Measurements from ENCODE around the gene WDR19. TPM values are rescaled to one million over a fixed set of nuclear protein-coding genes. Genes with fewer than 3 reads are reported as not detected.

WDR19 gene
- total RNA-seq, 2 donors from 2014 or later = 9.1 to 10.6 TPM

GRCh38 chr4:39181520-39181904, 817 bp upstream of the WDR19 start:
- no peaks in the 10 kb centered on the region for H3K4me1 Mint-ChIP-seq (ENCODE audit: low read depth in 2 of 2)
- no peak for ATAC-seq
- DNase-seq (ENCODE audit: low spot score) = no peak
- no peak overlapping the region for H3K27ac Mint-ChIP-seq
- no peaks in the 10 kb centered on the region for H3K36me3 Mint-ChIP-seq
- no peak overlapping the region for H3K4me3 Mint-ChIP-seq
- H3K27me3 Mint-ChIP-seq = peaks cover 4 to 10% of the 10 kb centered on the region in 2 donors
- no peaks in the 10 kb centered on the region for H3K9me3 Mint-ChIP-seq

- ATAC-seq (no peak), DNase-seq (ENCODE audit: low spot score) (no peak)
- Mint-ChIP-seq H3K9me3 (no peaks in the 10 kb centered on the region), H3K4me3 (no peak overlapping the region), H3K4me1 (ENCODE audit: low read depth in 2 of 2) (no peaks in the 10 kb centered on the region), H3K27me3 (no peaks in the 10 kb centered on the region), H3K36me3 (peaks cover 2% of the 10 kb centered on the region), H3K27ac (no peak overlapping the region)
Observed at GRCh38 chr4:39201963-39202362, 19.6 kb downstream of the WDR19 start.

DNA sequence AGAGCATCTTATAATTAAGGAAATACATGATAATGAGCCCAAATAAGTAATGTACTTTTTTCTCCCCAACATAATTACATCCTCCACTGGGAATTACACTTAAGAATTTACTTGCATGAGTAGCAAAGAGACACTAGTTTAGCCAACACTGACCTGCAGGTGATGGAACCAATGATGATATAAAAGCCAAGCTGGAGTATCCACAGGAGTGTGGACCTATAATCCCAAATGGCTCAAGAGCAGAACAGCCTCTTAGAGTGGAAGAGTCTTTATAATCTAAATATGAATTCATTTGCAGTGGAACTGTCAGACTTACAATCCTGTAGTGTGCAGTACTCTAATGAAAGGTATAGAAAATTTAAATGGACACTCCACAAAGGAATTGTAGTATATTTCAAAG, 22.2 kb downstream of the WDR19 start:
- Mint-ChIP-seq H3K4me1 (ENCODE audit: low read depth in 2 of 2) (no peaks in the 10 kb centered on the region), H3K27ac (no peak overlapping the region)

DNA sequence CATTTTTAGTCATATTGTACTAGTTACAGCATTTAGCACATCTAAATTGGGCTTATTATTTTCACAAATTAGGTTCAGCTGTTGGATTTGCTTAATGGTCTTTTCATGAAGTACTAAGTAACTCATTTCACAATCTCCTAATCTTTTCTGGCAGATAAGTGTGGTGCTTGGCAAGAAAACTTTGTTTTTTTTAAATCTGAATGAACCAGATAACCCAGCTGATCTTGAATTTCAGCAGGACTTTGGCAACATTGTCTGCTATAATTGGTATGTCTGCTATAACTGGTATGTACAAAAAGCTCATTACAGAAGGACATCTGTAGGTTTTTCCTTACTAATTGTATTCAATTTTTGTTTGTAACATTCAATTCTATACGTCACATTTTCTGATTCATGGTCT, 22.7 kb downstream of the WDR19 start:
- no peak for ATAC-seq
- DNase-seq (ENCODE audit: low spot score) = no peak
- Mint-ChIP-seq H3K4me3 (no peak overlapping the region), H3K36me3 (peaks cover 9% of the 10 kb centered on the region), H3K9me3 (no peaks in the 10 kb centered on the region), H3K27ac (no peak overlapping the region), H3K27me3 (no peaks in the 10 kb centered on the region), H3K4me1 (ENCODE audit: low read depth in 2 of 2) (no peaks in the 10 kb centered on the region)

More for the DNA sequence above, 22.2 kb downstream of the WDR19 start:
- H3K4me3 Mint-ChIP-seq = no peak overlapping the region
- H3K27me3 Mint-ChIP-seq = no peaks in the 10 kb centered on the region
- H3K36me3 Mint-ChIP-seq = peaks cover 9% of the 10 kb centered on the region
- ATAC-seq = no peak
- H3K9me3 Mint-ChIP-seq = no peaks in the 10 kb centered on the region
- DNase-seq (ENCODE audit: low spot score) = no peak

DNA sequence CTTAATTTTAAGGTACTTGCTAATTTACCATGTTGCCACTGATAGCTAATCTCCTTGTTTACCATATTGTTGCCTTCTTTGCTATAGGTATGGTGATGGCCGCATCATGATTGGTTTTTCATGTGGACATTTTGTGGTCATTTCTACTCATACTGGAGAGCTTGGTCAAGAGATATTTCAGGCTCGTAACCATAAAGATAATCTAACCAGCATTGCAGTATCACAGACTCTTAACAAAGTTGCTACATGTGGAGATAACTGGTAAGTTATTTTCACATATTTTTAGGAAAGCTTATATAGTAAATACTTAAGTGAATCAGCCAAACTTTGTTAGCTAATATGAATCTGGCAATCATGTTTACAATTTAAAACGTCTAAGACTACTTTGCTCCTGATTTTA, 23.1 kb downstream of the WDR19 start:
- H3K9me3 Mint-ChIP-seq = no peaks in the 10 kb centered on the region
- DNase-seq (ENCODE audit: low spot score) = no peak
- no peaks in the 10 kb centered on the region for H3K4me1 Mint-ChIP-seq (ENCODE audit: low read depth in 2 of 2)
- H3K27me3 Mint-ChIP-seq = no peaks in the 10 kb centered on the region
- peaks cover 9% of the 10 kb centered on the region for H3K36me3 Mint-ChIP-seq
- no peak overlapping the region for H3K4me3 Mint-ChIP-seq
- no peak overlapping the region for H3K27ac Mint-ChIP-seq
- no peak for ATAC-seq

- DNase-seq (ENCODE audit: low spot score) (no peak), ATAC-seq (no peak)
- Mint-ChIP-seq H3K27ac (no peak overlapping the region), H3K36me3 (no peaks in the 10 kb centered on the region), H3K4me3 (no peak overlapping the region), H3K4me1 (ENCODE audit: low read depth in 2 of 2) (no peaks in the 10 kb centered on the region), H3K27me3 (no peaks in the 10 kb centered on the region), H3K9me3 (no peaks in the 10 kb centered on the region)
Observed at GRCh38 chr4:39227906-39228305, 45.6 kb downstream of the WDR19 start.

DNA sequence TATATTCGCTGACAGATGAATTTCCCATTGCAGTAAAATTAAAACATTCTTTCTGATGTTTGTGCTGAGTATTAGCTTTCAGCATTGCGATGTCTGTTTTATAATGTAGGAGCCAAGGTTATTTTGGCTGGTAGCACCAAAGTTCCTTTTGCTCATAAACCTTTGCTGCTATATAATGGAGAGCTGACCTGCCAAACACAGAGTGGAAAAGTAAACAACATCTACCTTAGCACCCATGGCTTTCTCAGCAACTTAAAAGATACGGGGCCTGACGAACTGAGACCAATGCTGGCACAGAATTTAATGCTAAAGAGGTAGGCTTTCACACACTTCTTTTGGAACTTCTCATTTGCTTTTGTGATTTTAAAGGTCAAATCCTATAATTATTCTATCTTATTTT, 46.0 kb downstream of the WDR19 start:
- DNase-seq (ENCODE audit: low spot score) (no peak), ATAC-seq (no peak)
- Mint-ChIP-seq H3K4me1 (ENCODE audit: low read depth in 2 of 2) (no peaks in the 10 kb centered on the region), H3K9me3 (no peaks in the 10 kb centered on the region), H3K27me3 (no peaks in the 10 kb centered on the region), H3K4me3 (no peak overlapping the region), H3K36me3 (no peaks in the 10 kb centered on the region), H3K27ac (no peak overlapping the region)

- H3K27ac Mint-ChIP-seq = no peak overlapping the region
- no peaks in the 10 kb centered on the region for H3K9me3 Mint-ChIP-seq
Observed at GRCh38 chr4:39230462-39230861, 48.1 kb downstream of the WDR19 start.

GRCh38 chr4:39231660-39232059, 49.3 kb downstream of the WDR19 start:
- Mint-ChIP-seq H3K4me3 (no peak overlapping the region), H3K27ac (no peak overlapping the region), H3K36me3 (no peaks in the 10 kb centered on the region), H3K9me3 (no peaks in the 10 kb centered on the region), H3K27me3 (no peaks in the 10 kb centered on the region), H3K4me1 (ENCODE audit: low read depth in 2 of 2) (no peaks in the 10 kb centered on the region)
- no peak for DNase-seq (ENCODE audit: low spot score)
- ATAC-seq = no peak

More at GRCh38 chr4:39230462-39230861, 48.1 kb downstream of the WDR19 start:
- DNase-seq (ENCODE audit: low spot score) (no peak), ATAC-seq (no peak)
- H3K36me3 Mint-ChIP-seq = no peaks in the 10 kb centered on the region
- no peaks in the 10 kb centered on the region for H3K27me3 Mint-ChIP-seq
- H3K4me1 Mint-ChIP-seq (ENCODE audit: low read depth in 2 of 2) = no peaks in the 10 kb centered on the region
- H3K4me3 Mint-ChIP-seq = no peak overlapping the region

DNA sequence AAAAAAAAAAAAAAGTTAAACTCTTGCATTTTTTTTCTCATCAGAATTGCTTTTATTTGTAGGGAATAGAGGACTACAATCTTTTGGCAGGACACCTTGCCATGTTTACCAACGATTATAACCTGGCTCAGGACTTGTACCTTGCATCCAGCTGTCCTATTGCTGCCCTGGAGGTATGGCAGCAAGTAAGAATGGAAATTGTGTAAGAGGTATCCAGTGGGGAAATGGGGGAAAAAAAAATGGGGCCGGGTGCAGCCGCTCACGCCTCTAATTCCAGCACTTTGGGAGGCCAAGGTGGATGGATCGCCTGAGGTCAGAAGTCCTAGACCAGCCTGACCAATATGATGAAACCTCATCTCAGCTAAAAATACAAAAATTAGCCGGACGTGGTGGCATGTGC, 49.8 kb downstream of the WDR19 start:
- no peak for DNase-seq (ENCODE audit: low spot score)
- no peak for ATAC-seq
- Mint-ChIP-seq H3K36me3 (no peaks in the 10 kb centered on the region), H3K27me3 (no peaks in the 10 kb centered on the region), H3K4me1 (ENCODE audit: low read depth in 2 of 2) (no peaks in the 10 kb centered on the region), H3K27ac (no peak overlapping the region), H3K4me3 (no peak overlapping the region), H3K9me3 (no peaks in the 10 kb centered on the region)

DNA sequence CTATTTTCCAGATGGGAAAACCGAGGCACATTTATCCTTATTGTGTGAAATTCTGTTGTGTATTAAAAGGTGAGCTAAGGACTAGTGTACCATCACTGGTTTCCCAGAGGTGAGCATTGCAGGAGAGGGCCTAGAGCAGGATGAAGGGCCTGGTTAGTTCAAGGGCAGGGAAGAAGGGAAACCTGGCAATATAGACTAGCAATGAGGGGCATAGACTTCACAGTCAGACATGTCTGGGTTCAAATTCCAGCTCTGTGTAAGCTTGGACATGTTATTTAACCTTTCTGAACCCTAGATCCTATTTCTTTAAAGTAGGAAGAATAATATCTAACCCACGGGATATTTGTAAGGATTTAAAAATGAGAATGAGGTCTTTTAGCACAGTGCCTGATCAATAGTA, 50.8 kb downstream of the WDR19 start:
- no peaks in the 10 kb centered on the region for H3K4me1 Mint-ChIP-seq (ENCODE audit: low read depth in 2 of 2)
- H3K36me3 Mint-ChIP-seq = no peaks in the 10 kb centered on the region
- H3K9me3 Mint-ChIP-seq = no peaks in the 10 kb centered on the region
- no peaks in the 10 kb centered on the region for H3K27me3 Mint-ChIP-seq
- ATAC-seq = no peak
- no peak for DNase-seq (ENCODE audit: low spot score)
- H3K4me3 Mint-ChIP-seq = no peak overlapping the region
- H3K27ac Mint-ChIP-seq = no peak overlapping the region

DNA sequence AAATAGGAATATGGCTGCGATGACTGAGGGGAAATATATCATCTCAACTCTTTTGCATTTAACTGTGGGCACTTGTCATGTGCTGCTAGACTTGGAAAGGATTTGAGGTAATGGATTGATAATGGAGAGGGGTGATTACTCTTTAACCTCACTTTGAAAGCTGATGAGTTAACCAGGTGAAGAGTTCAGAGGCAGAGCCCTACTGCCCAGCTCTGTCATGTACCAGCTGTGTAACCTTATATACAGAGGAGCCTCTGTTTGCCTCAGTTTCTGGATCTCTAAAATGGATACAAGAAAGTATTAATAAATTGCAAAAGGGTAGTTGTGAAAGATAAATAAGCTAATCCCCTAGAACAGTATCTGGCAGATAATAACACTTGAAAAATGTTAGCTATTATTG, 51.5 kb downstream of the WDR19 start:
- H3K36me3 Mint-ChIP-seq = no peaks in the 10 kb centered on the region
- ATAC-seq (no peak), DNase-seq (ENCODE audit: low spot score) (no peak)
- H3K4me3 Mint-ChIP-seq = no peak overlapping the region
- H3K9me3 Mint-ChIP-seq = no peaks in the 10 kb centered on the region
- no peaks in the 10 kb centered on the region for H3K4me1 Mint-ChIP-seq (ENCODE audit: low read depth in 2 of 2)
- H3K27me3 Mint-ChIP-seq = no peaks in the 10 kb centered on the region
- no peak overlapping the region for H3K27ac Mint-ChIP-seq

- Mint-ChIP-seq H3K36me3 (no peaks in the 10 kb centered on the region), H3K9me3 (no peaks in the 10 kb centered on the region), H3K4me3 (no peak overlapping the region), H3K4me1 (ENCODE audit: low read depth in 2 of 2) (no peaks in the 10 kb centered on the region), H3K27ac (no peak overlapping the region), H3K27me3 (no peaks in the 10 kb centered on the region)
- DNase-seq (ENCODE audit: low spot score) (no peak), ATAC-seq (no peak)
Observed at GRCh38 chr4:39235021-39235420, 52.7 kb downstream of the WDR19 start.

DNA sequence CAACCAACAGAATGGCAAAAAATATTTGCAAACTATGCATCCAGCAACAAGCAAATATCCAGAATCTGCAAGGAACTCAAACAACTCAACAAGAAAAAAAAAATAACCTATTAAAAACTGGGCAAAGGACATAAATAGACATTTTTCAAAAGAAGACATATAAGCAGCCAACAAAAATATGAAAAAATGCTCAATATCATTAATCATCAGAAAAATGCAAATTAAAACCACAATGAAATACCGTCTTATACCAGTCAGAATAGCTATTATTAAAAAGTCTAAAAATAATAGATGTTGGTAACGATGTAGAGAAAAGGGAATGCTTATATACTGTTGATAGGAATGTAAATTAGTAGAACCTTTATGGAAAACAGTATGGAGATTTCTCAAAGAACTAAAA, 53.4 kb downstream of the WDR19 start:
- Mint-ChIP-seq H3K36me3 (no peaks in the 10 kb centered on the region), H3K27me3 (no peaks in the 10 kb centered on the region), H3K9me3 (no peaks in the 10 kb centered on the region), H3K4me3 (no peak overlapping the region), H3K27ac (no peak overlapping the region), H3K4me1 (ENCODE audit: low read depth in 2 of 2) (no peaks in the 10 kb centered on the region)
- ATAC-seq (no peak), DNase-seq (ENCODE audit: low spot score) (no peak)

DNA sequence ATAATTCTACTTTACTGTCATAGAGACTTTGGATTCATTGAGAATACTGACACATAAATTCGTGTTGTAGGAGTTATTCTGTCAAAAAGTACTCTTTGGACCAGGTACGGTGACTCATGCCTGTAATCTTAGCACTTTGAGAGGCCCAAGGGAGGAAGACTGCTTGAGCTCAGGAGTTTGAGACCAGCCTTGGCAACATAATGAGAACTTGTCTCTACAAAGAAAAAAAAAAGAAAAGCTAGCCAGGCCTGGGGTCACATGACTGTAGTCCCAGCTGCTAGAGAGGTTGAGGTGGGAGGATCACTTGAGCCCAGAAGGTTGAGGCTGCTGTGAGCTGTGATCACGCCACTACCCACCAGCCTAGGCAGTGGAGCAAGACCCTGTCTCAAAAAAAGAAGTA, 54.9 kb downstream of the WDR19 start:
- ATAC-seq (no peak), DNase-seq (ENCODE audit: low spot score) (no peak)
- Mint-ChIP-seq H3K36me3 (no peaks in the 10 kb centered on the region), H3K9me3 (no peaks in the 10 kb centered on the region), H3K27me3 (no peaks in the 10 kb centered on the region), H3K4me1 (ENCODE audit: low read depth in 2 of 2) (no peaks in the 10 kb centered on the region), H3K27ac (no peak overlapping the region), H3K4me3 (no peak overlapping the region)
